B cell (primary cell): Measurements from ENCODE around the gene ZEB1. TPM values are rescaled to one million over a fixed set of nuclear protein-coding genes. Genes with fewer than 3 reads are reported as not detected.

Experiments
- ATAC-seq: fragments of 200-7000 bp; cut with Tn5 transposase; one replicate; pipeline ENCODE4 v1.10.0; 2021; ENCODE audit warnings: low read depth, mild to moderate bottlenecking, moderate number of reproducible peaks, moderate library complexity
- CTCF ChIA-PET: fragments of 350-600 bp; sonication (Branson Sonifier 250); formaldehyde crosslinking; loops from one replicate; lab custom pipeline; 2021; ENCODE audit warnings: antibody characterized with exemption, inconsistent platforms; lab: Charles Lee
- POLR2A ChIA-PET: fragments of 350-600 bp; sonication (Branson Sonifier 250); formaldehyde crosslinking; loops from one replicate; lab custom pipeline; 2021; ENCODE audit warnings: antibody characterized with exemption; lab: Charles Lee
- DNase-seq: peaks from one replicate; pipeline ENCODE4 v3.0.0; 2013
- H2AFZ ChIP-seq: 2 replicates; pipeline ENCODE4 v1.6.1; 2012; ENCODE audit warnings: mild to moderate bottlenecking, low read depth, low read length; ENCODE audit not compliant: insufficient read depth, poor library complexity, severe bottlenecking
- H3K27ac ChIP-seq, 2 donors: 1 replicate in 1 of 2; 2 replicates in 1 of 2; pipeline ENCODE4 v1.5.1; 2012 to 2013; ENCODE audit warnings: low read length in 2 of 2, mild to moderate bottlenecking in 2 of 2, moderate library complexity in 1 of 2
- H3K27me3 ChIP-seq, 4 experiments: fragments of 200-600 bp in 1 of 4; sonication (generic) in 1 of 4; replicated peaks in 1 of 4; 1 replicate in 2 of 4; 2 replicates in 2 of 4; pipeline versions ENCODE4 v1.6.1 to v1.7.0; 2013 to 2016; ENCODE audit warnings: low read length in 3 of 4, mild to moderate bottlenecking in 2 of 4, mixed read lengths in 1 of 4, moderate library complexity in 1 of 4; ENCODE audit not compliant: insufficient read depth in 4 of 4, control insufficient read depth in 3 of 4; ENCODE audit errors: control extremely low read depth in 1 of 4
- H3K36me3 ChIP-seq, 2 experiments: replicated peaks in 1 of 2; 1 replicate in 1 of 2; 2 replicates in 1 of 2; pipeline versions ENCODE4 v1.6.1 to v1.7.1; 2013; ENCODE audit warnings: low read length in 1 of 2; ENCODE audit not compliant: insufficient read depth in 2 of 2, control insufficient read depth in 1 of 2; ENCODE audit errors: control extremely low read depth in 1 of 2, extremely low read depth in 1 of 2
- H3K4me1 ChIP-seq, 2 donors: fragments of 200-600 bp in 1 of 2; sonication (generic) in 1 of 2; 1 replicate in 1 of 2; 2 replicates in 1 of 2; pipeline versions ENCODE4 v1.5.1 to v1.6.1; 2013 to 2017; ENCODE audit warnings: low read length in 2 of 2; ENCODE audit not compliant: control insufficient read depth in 2 of 2, insufficient read depth in 2 of 2
- H3K4me2 ChIP-seq: replicated peaks from 2 replicates; pipeline ENCODE3; 2012; ENCODE audit warnings: mild to moderate bottlenecking, low read depth, low read length; ENCODE audit not compliant: poor library complexity, severe bottlenecking
- H3K4me3 ChIP-seq, 5 experiments: fragments of 200-600 bp in 1 of 5; sonication (generic) in 1 of 5; 1 replicate in 3 of 5; 2 replicates in 2 of 5; pipeline versions ENCODE4 v1.5.1 to v1.7.0; 2011 to 2016; ENCODE audit warnings: low read length in 4 of 5, mild to moderate bottlenecking in 4 of 5, low read depth in 2 of 5, control low read depth in 1 of 5, moderate library complexity in 1 of 5; ENCODE audit not compliant: insufficient read depth in 1 of 5; ENCODE audit errors: control extremely low read depth in 1 of 5, extremely low read depth in 1 of 5
- H3K79me2 ChIP-seq: fragments of 200-600 bp; sonication (generic); one replicate; pipeline ENCODE4 v1.6.0; 2016; ENCODE audit warnings: low read length; ENCODE audit not compliant: control insufficient read depth, insufficient read depth
- H3K9ac ChIP-seq: fragments of 200-600 bp; sonication (generic); 2 replicates; pipeline ENCODE4 v1.6.1; 2017; ENCODE audit warnings: mild to moderate bottlenecking, low read length, moderate library complexity
- H3K9me3 ChIP-seq, 3 donors: one replicate each; pipeline versions ENCODE4 v1.6.1 to v1.7.1; 2013; ENCODE audit warnings: low read length in 2 of 3; ENCODE audit not compliant: control insufficient read depth in 2 of 3, insufficient read depth in 1 of 3; ENCODE audit errors: control extremely low read depth in 1 of 3
- H4K20me1 ChIP-seq: 2 replicates; pipeline ENCODE4 v1.6.0; 2012; ENCODE audit warnings: mild to moderate bottlenecking, low read length; ENCODE audit not compliant: insufficient read depth, control insufficient read depth, poor library complexity, severe bottlenecking
- H3K27ac Mint-ChIP-seq: one replicate; pipeline ENCODE4 v1.8.0; 2021; ENCODE audit warnings: mixed read lengths
- H3K27me3 Mint-ChIP-seq: one replicate; pipeline ENCODE4 v1.8.0; 2021; ENCODE audit warnings: mixed read lengths
- H3K4me1 Mint-ChIP-seq: one replicate; pipeline ENCODE4 v1.8.0; 2021; ENCODE audit warnings: mixed read lengths
- H3K4me3 Mint-ChIP-seq: one replicate; pipeline ENCODE4 v1.8.0; 2021; ENCODE audit warnings: mixed read lengths
- H3K9me3 Mint-ChIP-seq: one replicate; pipeline ENCODE4 v1.8.0; 2022; ENCODE audit warnings: mixed read lengths; ENCODE audit not compliant: insufficient read depth
- EZH2 ChIP-seq: IDR thresholded peaks from 2 replicates; pipeline ENCODE4 v1.6.1; 2012; ENCODE audit warnings: borderline replicate concordance, low read depth, mild to moderate bottlenecking, moderate library complexity, low read length; ENCODE audit not compliant: insufficient read depth, poor library complexity, severe bottlenecking
- WGBS: methylation state at CpG from one replicate; pipeline ENCODE4 v1.1.5; 2013; ENCODE audit warnings: missing lambda C conversion rate; ENCODE audit not compliant: insufficient coverage; 5-methylcytosine and 5-hydroxymethylcytosine counted together
- intact Hi-C: fragments of 100-400 bp; cut with micrococcal nuclease; formaldehyde crosslinking; loops from one replicate; pipeline ENCODE4 v1.10.0; 2022
- polyA plus RNA-seq: library from polyadenylated mRNA; depleted of rRNA; stranded (reverse); fragments of >200 nt; gene quantifications from 2 replicates; pipeline ENCODE4 v1.2.3, GENCODE V29; 2012
- total RNA-seq, 2 donors: library from RNA; stranded (reverse); fragments of 120-200 nt in 1 of 2; gene quantifications; 1 replicate in 1 of 2; 2 replicates in 1 of 2; pipeline versions ENCODE4 v1.2.3 to v1.2.4, GENCODE V29; 2013 to 2022
- TF ChIP-seq, protein P1 (sequence below): fragments of 200-600 bp; IDR thresholded peaks from one replicate; pipeline ENCODE4 v1.8.0; 2022; ENCODE audit warnings: antibody characterized with exemption, mild to moderate bottlenecking

ZEB1 gene
- total and polyA plus RNA-seq, 2 donors (not counting 1 experiment from before 2014, with no cell fraction given) = 11.2 to 96.7 TPM

DNA sequence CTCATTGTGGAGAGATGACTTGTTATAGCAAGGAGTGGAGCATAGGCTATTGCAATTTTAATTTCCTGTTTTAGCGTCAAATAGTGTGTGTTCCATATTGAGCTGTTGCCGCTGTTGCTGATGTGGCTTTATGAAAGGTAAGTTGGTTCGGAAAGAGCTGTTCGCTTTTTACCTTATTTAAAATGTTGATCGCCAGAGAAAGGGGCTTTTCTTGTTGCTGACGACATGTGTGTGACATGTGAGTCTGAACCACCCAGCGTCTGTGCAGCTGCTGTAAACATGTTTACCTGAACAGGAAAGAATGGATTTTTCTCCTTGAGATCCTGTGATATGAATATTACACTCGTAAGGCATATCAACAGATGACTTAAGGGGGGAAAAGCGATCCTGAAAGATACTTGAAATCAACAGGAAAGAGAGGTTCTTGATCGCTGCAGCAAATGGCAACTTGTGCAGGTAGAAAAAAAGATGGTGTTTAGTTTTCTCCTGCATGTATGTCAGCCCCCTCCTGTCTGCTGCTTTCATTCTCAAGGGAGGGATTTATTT is 2.5 kb downstream of the ZEB1 start:
- ATAC-seq = peak; percentile 4

DNA sequence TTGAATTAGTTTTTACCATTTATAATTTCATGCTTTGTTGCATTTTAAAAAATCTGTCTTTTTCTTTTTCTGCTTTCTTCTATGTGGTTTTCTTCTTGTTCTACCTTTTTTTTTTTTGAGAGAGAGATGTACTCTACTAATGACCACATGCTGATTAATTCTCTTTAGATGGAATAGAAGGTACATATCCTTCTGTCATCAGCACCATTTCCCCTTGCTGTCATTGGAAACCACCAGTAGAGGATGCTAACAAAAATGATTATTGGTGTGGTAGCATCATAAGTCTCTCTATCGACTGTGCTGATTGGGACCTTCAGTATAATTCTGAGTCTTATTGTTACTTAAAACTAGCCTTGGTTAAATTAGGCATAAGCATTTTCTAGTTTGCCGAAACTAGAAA is 3.6 kb downstream of the ZEB1 start:
- ATAC-seq (no peak), DNase-seq (peak; percentile 26)
- ChIA-PET CTCF (no interaction called here), POLR2A (no interaction called here)
- peaks cover 72% of the 10 kb centered on the region for H3K79me2 ChIP-seq
- peaks cover 31% of the 10 kb centered on the region for H3K4me1 Mint-ChIP-seq
- intact Hi-C loops = loop anchor here (5.0 kb wide), 2 partner anchors 385 to 605 kb away; partner anchors contain the start of gene ARHGAP12
- no peak overlapping the region for H3K4me3 ChIP-seq
- no peaks in the 10 kb centered on the region for H3K9me3 ChIP-seq
- H3K9ac ChIP-seq = no peak overlapping the region
- H3K27me3 ChIP-seq = no peaks in the 10 kb centered on the region
- peaks cover 13 to 16% of the 10 kb centered on the region in 2 donors for H3K4me1 ChIP-seq
- H4K20me1 ChIP-seq = peaks cover 28% of the 10 kb centered on the region
- peak overlapping the region; percentile 64 for H3K27ac Mint-ChIP-seq
- no peak overlapping the region for H3K27ac ChIP-seq
- H3K4me2 ChIP-seq = no peak overlapping the region
- H3K4me3 Mint-ChIP-seq = peak overlapping the region; percentile 61
- 40% methylated on average over 1 of the region's 2 CpGs for WGBS
- H2AFZ ChIP-seq = no peak overlapping the region
- TF ChIP-seq, protein P1, sequence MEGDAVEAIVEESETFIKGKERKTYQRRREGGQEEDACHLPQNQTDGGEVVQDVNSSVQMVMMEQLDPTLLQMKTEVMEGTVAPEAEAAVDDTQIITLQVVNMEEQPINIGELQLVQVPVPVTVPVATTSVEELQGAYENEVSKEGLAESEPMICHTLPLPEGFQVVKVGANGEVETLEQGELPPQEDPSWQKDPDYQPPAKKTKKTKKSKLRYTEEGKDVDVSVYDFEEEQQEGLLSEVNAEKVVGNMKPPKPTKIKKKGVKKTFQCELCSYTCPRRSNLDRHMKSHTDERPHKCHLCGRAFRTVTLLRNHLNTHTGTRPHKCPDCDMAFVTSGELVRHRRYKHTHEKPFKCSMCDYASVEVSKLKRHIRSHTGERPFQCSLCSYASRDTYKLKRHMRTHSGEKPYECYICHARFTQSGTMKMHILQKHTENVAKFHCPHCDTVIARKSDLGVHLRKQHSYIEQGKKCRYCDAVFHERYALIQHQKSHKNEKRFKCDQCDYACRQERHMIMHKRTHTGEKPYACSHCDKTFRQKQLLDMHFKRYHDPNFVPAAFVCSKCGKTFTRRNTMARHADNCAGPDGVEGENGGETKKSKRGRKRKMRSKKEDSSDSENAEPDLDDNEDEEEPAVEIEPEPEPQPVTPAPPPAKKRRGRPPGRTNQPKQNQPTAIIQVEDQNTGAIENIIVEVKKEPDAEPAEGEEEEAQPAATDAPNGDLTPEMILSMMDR = peak; percentile 34
- no peak for TF ChIP-seq EZH2
- H3K36me3 ChIP-seq = no peaks in the 10 kb centered on the region
- H3K9me3 Mint-ChIP-seq = no peaks in the 10 kb centered on the region
- H3K27me3 Mint-ChIP-seq = no peaks in the 10 kb centered on the region

More for the DNA sequence above, 2.5 kb downstream of the ZEB1 start:
- ChIA-PET CTCF (interaction anchor here (0.9 kb wide), 1 partner anchor 290 kb away, joined by 3 read pairs; the partner anchor contains the start of gene ZNF438), POLR2A (no interaction called here)
- Histone ChIP-seq H3K4me1 (peaks cover 13 to 16% of the 10 kb centered on the region in 2 donors), H3K9me3 (no peaks in the 10 kb centered on the region), H3K27me3 (no peaks in the 10 kb centered on the region), H3K27ac (peak overlapping the region in 1 of 2 donors; percentile 85), H3K9ac (peak overlapping the region; percentile 75), H3K36me3 (no peaks in the 10 kb centered on the region), H4K20me1 (peaks cover 22% of the 10 kb centered on the region), H3K4me3 (peak overlapping the region in 4 of 5 experiments; percentile 85 to 92 (median 90)), H3K4me2 (peak overlapping the region; percentile 89), H2AFZ (peak overlapping the region; percentile 70), H3K79me2 (peaks cover 68% of the 10 kb centered on the region)
- TF ChIP-seq, protein P1 = no peak
- no peak for TF ChIP-seq EZH2
- Mint-ChIP-seq H3K4me3 (peak overlapping the region; percentile 95), H3K4me1 (peaks cover 38% of the 10 kb centered on the region), H3K9me3 (no peaks in the 10 kb centered on the region), H3K27me3 (no peaks in the 10 kb centered on the region), H3K27ac (peak overlapping the region; percentile 93)
- peak; percentile 78 for DNase-seq
- intact Hi-C loops = loop anchor here (5.0 kb wide), 2 partner anchors 386 to 606 kb away; partner anchors contain the start of gene ARHGAP12
- WGBS = 23% methylated on average over 9 of the region's 10 CpGs
